Stimulated activated CD4-positive, alpha-beta T cell treated with anti-CD3 and anti-CD28 coated beads, Interleukin-4, amount 100 ng/mL, for 1 hour (primary cell): ENCODE data around the gene PRDM16.

Experiments
- DNase-seq: peaks from one replicate; pipeline ENCODE4 v3.0.0-alpha.2; 2020

The PRDM16 gene

GRCh38 chr1:3055051-3055450 lies 14.0 kb upstream of the PRDM16 start:
- DNase-seq = no peak

- DNase-seq = no peak
Observed at GRCh38 chr1:3056641-3057040, 12.4 kb upstream of the PRDM16 start.

GRCh38 chr1:3058263-3059030 lies 10.6 kb upstream of the PRDM16 start:
- no peak for DNase-seq

- DNase-seq = no peak
Observed at GRCh38 chr1:3060127-3060526, 8.9 kb upstream of the PRDM16 start.

GRCh38 chr1:3060601-3061551 lies 8.1 kb upstream of the PRDM16 start:
- no peak for DNase-seq

GRCh38 chr1:3061566-3061965 lies 7.4 kb upstream of the PRDM16 start:
- no peak for DNase-seq

- no peak for DNase-seq
Observed at GRCh38 chr1:3061981-3062615, 6.9 kb upstream of the PRDM16 start.

- no peak for DNase-seq
Observed at GRCh38 chr1:3062616-3063378, 6.2 kb upstream of the PRDM16 start.

GRCh38 chr1:3063379-3064295 lies 5.4 kb upstream of the PRDM16 start:
- no peak for DNase-seq

GRCh38 chr1:3064296-3064850 lies 4.6 kb upstream of the PRDM16 start:
- no peak for DNase-seq

GRCh38 chr1:3064901-3065300 lies 4.1 kb upstream of the PRDM16 start:
- DNase-seq = no peak

GRCh38 chr1:3065396-3065795 lies 3.6 kb upstream of the PRDM16 start:
- no peak for DNase-seq

GRCh38 chr1:3065797-3066196 lies 3.2 kb upstream of the PRDM16 start:
- DNase-seq = no peak

GRCh38 chr1:3066250-3066711 lies 2.7 kb upstream of the PRDM16 start:
- no peak for DNase-seq

- DNase-seq = no peak
Observed at GRCh38 chr1:3066826-3067225, 2.2 kb upstream of the PRDM16 start.

- no peak for DNase-seq
Observed at GRCh38 chr1:3067301-3067670, 1.7 kb upstream of the PRDM16 start.

- DNase-seq = no peak
Observed at GRCh38 chr1:3067671-3068563, 1.1 kb upstream of the PRDM16 start.

GRCh38 chr1:3069491-3070308 lies 697 bp downstream of the PRDM16 start:
- no peak for DNase-seq

GRCh38 chr1:3070309-3070643 lies 1.3 kb downstream of the PRDM16 start:
- no peak for DNase-seq
